SK-N-SH (cell line): ENCODE data around the gene MYO3A. TPM values are rescaled to one million over a fixed set of nuclear protein-coding genes. Genes with fewer than 3 reads are reported as not detected.

Experiments
- CTCF ChIA-PET: fragments of 300-600, 350-600 bp; formaldehyde crosslinking; extraction: SDS; loops from one replicate; lab custom pipeline; 2021; lab: Yijun Ruan, JAX
- POLR2A ChIA-PET: fragments of 350-600 bp; sonication (Branson Sonifier 250); formaldehyde crosslinking; extraction: SDS; loops from one replicate; lab custom pipeline; 2020; ENCODE audit warnings: antibody characterized with exemption, inconsistent platforms; lab: Yijun Ruan, JAX
- DNase-seq: peaks from one replicate; pipeline ENCODE4 v3.0.0; 2012
- H2AFZ ChIP-seq: fragments of 200-600 bp; sonication (generic); 2 replicates; pipeline ENCODE4 v1.8.1; 2016; ENCODE audit warnings: antibody characterized with exemption, mild to moderate bottlenecking, low read depth
- H3F3A ChIP-seq: fragments of 200-600 bp; sonication (generic); replicated peaks from 2 replicates; pipeline ENCODE3; 2016; ENCODE audit warnings: antibody characterized with exemption, mild to moderate bottlenecking; ENCODE audit not compliant: insufficient read depth
- H3K27ac ChIP-seq, 2 experiments: fragments of 200-500 bp in 1 of 2; fragments of 200-600 bp in 1 of 2; sonication (Bioruptor generic) in 1 of 2; sonication (generic), shearing (Covaris generic) in 1 of 2; 2 replicates each; pipeline versions ENCODE4 v1.5.1 to v1.6.1; 2014 to 2016; ENCODE audit warnings: low read depth in 2 of 2, inconsistent platforms in 1 of 2, low read length in 1 of 2, mild to moderate bottlenecking in 1 of 2, mixed read lengths in 1 of 2
- H3K27me3 ChIP-seq: fragments of 200-600 bp; sonication (generic), shearing (Covaris generic); 2 replicates; pipeline ENCODE4 v1.6.1; 2016; ENCODE audit warnings: mixed run types; ENCODE audit not compliant: insufficient read depth
- H3K36me3 ChIP-seq, 2 experiments: fragments of 200-500 bp in 1 of 2; fragments of 200-600 bp in 1 of 2; sonication (Bioruptor generic) in 1 of 2; sonication (generic) in 1 of 2; replicated peaks in 1 of 2; 2 replicates each; pipeline versions ENCODE3 to v1.5.1; 2014 to 2016; ENCODE audit warnings: low read length in 1 of 2, mild to moderate bottlenecking in 1 of 2; ENCODE audit not compliant: insufficient read depth in 2 of 2, control insufficient read depth in 1 of 2
- H3K4me1 ChIP-seq, 2 experiments: fragments of 200-500 bp in 1 of 2; fragments of 200-600 bp in 1 of 2; sonication (Bioruptor generic) in 1 of 2; sonication (generic), shearing (Covaris generic) in 1 of 2; 2 replicates each; pipeline versions ENCODE4 v1.5.1 to v1.6.1; 2014 to 2016; ENCODE audit warnings: low read depth in 1 of 2, low read length in 1 of 2, mixed run types in 1 of 2; ENCODE audit not compliant: insufficient read depth in 2 of 2, control insufficient read depth in 1 of 2
- H3K4me2 ChIP-seq: fragments of 200-600 bp; sonication (generic), shearing (Covaris generic); 2 replicates; pipeline ENCODE4 v1.6.1; 2017; ENCODE audit warnings: mixed run types
- H3K4me3 ChIP-seq, 2 experiments: fragments of 200-500 bp in 1 of 2; fragments of 200-600 bp in 1 of 2; sonication (Bioruptor generic) in 1 of 2; sonication (generic), shearing (Covaris generic) in 1 of 2; 2 replicates each; pipeline versions ENCODE4 v1.5.1 to v1.8.1; 2014 to 2016; ENCODE audit warnings: low read depth in 2 of 2, inconsistent platforms in 1 of 2, low read length in 1 of 2, mild to moderate bottlenecking in 1 of 2, mixed read lengths in 1 of 2, moderate library complexity in 1 of 2
- H3K79me2 ChIP-seq: fragments of 200-600 bp; sonication (generic); 2 replicates; pipeline ENCODE4 v1.8.1; 2017; ENCODE audit warnings: mild to moderate bottlenecking; ENCODE audit not compliant: insufficient read depth
- H3K9ac ChIP-seq: fragments of 200-600 bp; sonication (generic); 2 replicates; pipeline ENCODE4 v1.6.1; 2017; ENCODE audit warnings: mixed run types
- H3K9me2 ChIP-seq: fragments of 200-600 bp; sonication (generic); 2 replicates; pipeline ENCODE4 v1.6.1; 2017; ENCODE audit warnings: mixed run types
- H3K9me3 ChIP-seq: fragments of 200-600 bp; sonication (generic); 2 replicates; pipeline ENCODE4 v1.6.1; 2017; ENCODE audit warnings: mixed run types, mild to moderate bottlenecking, moderate library complexity
- H4K20me1 ChIP-seq: fragments of 200-600 bp; sonication (generic); 2 replicates; pipeline ENCODE4 v1.6.1; 2017; ENCODE audit warnings: mild to moderate bottlenecking, mixed run types; ENCODE audit not compliant: insufficient read depth
- ELF1 ChIP-seq: IDR thresholded peaks from 2 replicates; pipeline ENCODE4 v1.4.0; 2012
- EZH2phosphoT487 ChIP-seq: fragments of 200-600 bp; sonication (generic); IDR thresholded peaks from 2 replicates; pipeline ENCODE4 v1.6.1; 2017; ENCODE audit warnings: low read depth, mixed run types, mild to moderate bottlenecking, antibody characterized with exemption, moderate library complexity, borderline replicate concordance
- FOSL2 ChIP-seq: IDR thresholded peaks from 2 replicates; pipeline ENCODE4 v1.4.0; 2012; ENCODE audit warnings: low read depth, mild to moderate bottlenecking, moderate library complexity, borderline replicate concordance
- GABPA ChIP-seq: IDR thresholded peaks from 2 replicates; pipeline ENCODE4 v1.4.0; 2012; ENCODE audit warnings: low read depth, mild to moderate bottlenecking
- JUND ChIP-seq: IDR thresholded peaks from 2 replicates; pipeline ENCODE4 v1.4.0; 2012
- MEF2A ChIP-seq: IDR thresholded peaks from 2 replicates; pipeline ENCODE4 v1.4.0; 2012; ENCODE audit warnings: low read depth, borderline replicate concordance
- MXI1 ChIP-seq: IDR thresholded peaks from 2 replicates; pipeline ENCODE4 v1.6.1; 2012; ENCODE audit warnings: mild to moderate bottlenecking, low read depth, low read length, improper control_type of control experiment
- NFIC ChIP-seq: IDR thresholded peaks from 2 replicates; pipeline ENCODE4 v1.4.0; 2012; ENCODE audit warnings: borderline replicate concordance
- NRF1 ChIP-seq: IDR thresholded peaks from 2 replicates; pipeline ENCODE4 v1.6.1; 2012; ENCODE audit warnings: low read depth, mild to moderate bottlenecking, low read length
- PBX3 ChIP-seq: IDR thresholded peaks from 2 replicates; pipeline ENCODE4; 2012
- POLR2AphosphoS5 ChIP-seq: IDR thresholded peaks from 2 replicates; pipeline ENCODE4 v1.6.1; 2012; ENCODE audit warnings: low read depth, low read length
- RAD21 ChIP-seq: IDR thresholded peaks from 2 replicates; pipeline ENCODE4 v1.6.1; 2012; ENCODE audit warnings: mild to moderate bottlenecking, low read length
- RCOR1 ChIP-seq: fragments of 150-350 bp; IDR thresholded peaks from 2 replicates; pipeline ENCODE4 v1.6.1; 2017; ENCODE audit warnings: antibody characterized with exemption, low read length
- RFX5 ChIP-seq: IDR thresholded peaks from 2 replicates; pipeline ENCODE4 v1.6.1; 2012; ENCODE audit warnings: mild to moderate bottlenecking, improper control_type of control experiment, low read length
- TAF1 ChIP-seq: IDR thresholded peaks from 2 replicates; pipeline ENCODE4 v1.6.1; 2012; ENCODE audit warnings: low read depth, mild to moderate bottlenecking, low read length, moderate library complexity, borderline replicate concordance
- USF2 ChIP-seq: fragments of 150-350 bp; IDR thresholded peaks from 2 replicates; pipeline ENCODE4 v1.6.1; 2017; ENCODE audit warnings: antibody characterized with exemption, low read length, low read depth, borderline replicate concordance
- YY1 ChIP-seq: IDR thresholded peaks from 2 replicates; pipeline ENCODE4 v1.4.0; 2012; ENCODE audit warnings: low read depth, mild to moderate bottlenecking
- ZBTB33 ChIP-seq: IDR thresholded peaks from 2 replicates; pipeline ENCODE4 v1.4.0; 2012; ENCODE audit warnings: low read depth, borderline replicate concordance
- WGBS: methylation state at CpG from one replicate; pipeline ENCODE4 v1.1.6; 2017; ENCODE audit warnings: low lambda C conversion rate; 5-methylcytosine and 5-hydroxymethylcytosine counted together
- polyA plus RNA-seq, 3 experiments: library from polyadenylated mRNA; depleted of rRNA; stranded (reverse); fragments of >200 nt; gene quantifications; 2 replicates each; pipeline ENCODE4 v1.2.3, GENCODE V29; 2012

MYO3A gene
- polyA plus RNA-seq, 1 of the 3 experiments (the other 2 are of a cell fraction): not detected

GRCh38 chr10:26197248-26197647 is 263.2 kb downstream of the MYO3A start:
- H3K79me2 ChIP-seq: no peaks in the 10 kb centered on the region
- no peaks in the 10 kb centered on the region for H3K9me3 ChIP-seq
- H2AFZ ChIP-seq: no peak overlapping the region
- H3K4me2 ChIP-seq: no peak overlapping the region
- H3K9me2 ChIP-seq: no peaks in the 10 kb centered on the region
- H3K27ac ChIP-seq: no peak overlapping the region
- DNase-seq: no peak
- no peak overlapping the region for H3K9ac ChIP-seq
- H4K20me1 ChIP-seq: no peaks in the 10 kb centered on the region
- CTCF ChIA-PET: no interaction called here
- H3K27me3 ChIP-seq: no peaks in the 10 kb centered on the region
- no peak overlapping the region for H3K4me3 ChIP-seq
- H3K4me1 ChIP-seq: no peaks in the 10 kb centered on the region
- WGBS: 6% methylated on average over 2 of the region's 2 CpGs
- no peaks in the 10 kb centered on the region for H3F3A ChIP-seq
- POLR2A ChIA-PET: no interaction called here
- no peak for TF ChIP-seq RFX5
- TF ChIP-seq USF2: no peak
- TF ChIP-seq, all 33 proteins: peak for 0
- H3K36me3 ChIP-seq: no peaks in the 10 kb centered on the region

- ChIA-PET POLR2A (no interaction called here), CTCF (no interaction called here)
- Histone ChIP-seq H3K9me3 (no peaks in the 10 kb centered on the region), H3K4me3 (no peak overlapping the region), H2AFZ (no peak overlapping the region), H3K9ac (no peak overlapping the region), H3K27me3 (no peaks in the 10 kb centered on the region), H3K27ac (no peak overlapping the region), H3K79me2 (no peaks in the 10 kb centered on the region), H3K9me2 (no peaks in the 10 kb centered on the region), H3K4me1 (no peaks in the 10 kb centered on the region), H3K36me3 (no peaks in the 10 kb centered on the region), H4K20me1 (no peaks in the 10 kb centered on the region), H3K4me2 (no peak overlapping the region), H3F3A (no peaks in the 10 kb centered on the region)
- 48% methylated on average over 9 of the region's 9 CpGs for WGBS
- TF ChIP-seq GABPA: no peak
- TF ChIP-seq ELF1: no peak
- no peak for TF ChIP-seq FOSL2
- TF ChIP-seq NRF1: no peak
- no peak for TF ChIP-seq USF2
- TF ChIP-seq POLR2AphosphoS5: no peak
- no peak for TF ChIP-seq TAF1
- TF ChIP-seq PBX3: no peak
- TF ChIP-seq NFIC: no peak
- TF ChIP-seq MXI1: no peak
- TF ChIP-seq RFX5: no peak
- TF ChIP-seq MEF2A: no peak
- TF ChIP-seq ZBTB33: no peak
- no peak for TF ChIP-seq YY1
- TF ChIP-seq EZH2phosphoT487: no peak
- no peak for TF ChIP-seq RCOR1
- TF ChIP-seq JUND: no peak
- TF ChIP-seq RAD21: no peak
- DNase-seq: no peak
Observed at GRCh38 chr10:26198119-26198518, 264.1 kb downstream of the MYO3A start.
